ENCODE results near the gene NYAP1.
A peak's percentile ranks its signal among the peaks of the same experiment; 100 is the strongest.
"Not testable (repeated sequence)": the region's sequence is repeated elsewhere in the genome, so short reads cannot be mapped to it uniquely, and the experiment has no call there.

Gene NYAP1
- long read RNA-seq, donor 1 = 0 reads
- long read RNA-seq, donor 2 = 0 reads
- long read RNA-seq, donor 3 = 0 reads
- long read RNA-seq, donor 4 = 0 reads
- long read RNA-seq, donor 5 = 0 reads
- long read RNA-seq, donor 6 = 0 reads
- long read RNA-seq, donor 7 = 0 reads
- long read RNA-seq, donor 8 = 0 reads

- DNase-seq = peak; percentile 75
Observed at GRCh38 chr7:100483722-100484672, at the start of gene NYAP1. Gene NYAP1 (plus strand): TSS chr7:100483927. CDS start chr7:100485312, 1,385 bp downstream.

GRCh38 chr7:100434297-100435144, 49.2 kb upstream of the NYAP1 start:
- no peak for DNase-seq

GRCh38 chr7:100435401-100436304, 48.1 kb upstream of the NYAP1 start:
- DNase-seq = peak; percentile 73

- no peak for DNase-seq
Observed at GRCh38 chr7:100437150-100438100, 46.3 kb upstream of the NYAP1 start.

GRCh38 chr7:100438172-100438571, 45.6 kb upstream of the NYAP1 start:
- no peak for DNase-seq

- not testable (repeated sequence) for DNase-seq
Observed at GRCh38 chr7:100438731-100439130, 45.0 kb upstream of the NYAP1 start.

- DNase-seq = not testable (repeated sequence)
Observed at GRCh38 chr7:100439244-100439643, 44.5 kb upstream of the NYAP1 start.

GRCh38 chr7:100441641-100442535, 41.8 kb upstream of the NYAP1 start:
- DNase-seq = no peak

GRCh38 chr7:100443096-100443840, 40.5 kb upstream of the NYAP1 start:
- DNase-seq = no peak

- no peak for DNase-seq
Observed at GRCh38 chr7:100444311-100445278, 39.1 kb upstream of the NYAP1 start.

GRCh38 chr7:100446040-100446439, 37.7 kb upstream of the NYAP1 start:
- DNase-seq = no peak

GRCh38 chr7:100447363-100447762, 36.4 kb upstream of the NYAP1 start:
- not testable (repeated sequence) for DNase-seq

GRCh38 chr7:100449190-100449795, 34.4 kb upstream of the NYAP1 start:
- DNase-seq = no peak

- no peak for DNase-seq
Observed at GRCh38 chr7:100452513-100452912, 31.2 kb upstream of the NYAP1 start.

GRCh38 chr7:100453854-100454253, 29.9 kb upstream of the NYAP1 start:
- DNase-seq = not testable (repeated sequence)

GRCh38 chr7:100455206-100455605, 28.5 kb upstream of the NYAP1 start:
- no peak for DNase-seq

- DNase-seq = no peak
Observed at GRCh38 chr7:100456562-100456961, 27.2 kb upstream of the NYAP1 start.
